HG03064 (cell line): ENCODE measurements around the gene P3H4.
"Not testable (repeated sequence)": the region's sequence is repeated elsewhere in the genome, so short reads cannot be mapped to it uniquely, and the experiment has no call there.

Experiments
- ATAC-seq: cut with Tn5 transposase; IDR thresholded peaks from one replicate; pipeline ENCODE4 v1.9.1; 2021; ENCODE audit warnings: low read depth; ENCODE audit not compliant: unreplicated experiment

P3H4 gene, protein sequence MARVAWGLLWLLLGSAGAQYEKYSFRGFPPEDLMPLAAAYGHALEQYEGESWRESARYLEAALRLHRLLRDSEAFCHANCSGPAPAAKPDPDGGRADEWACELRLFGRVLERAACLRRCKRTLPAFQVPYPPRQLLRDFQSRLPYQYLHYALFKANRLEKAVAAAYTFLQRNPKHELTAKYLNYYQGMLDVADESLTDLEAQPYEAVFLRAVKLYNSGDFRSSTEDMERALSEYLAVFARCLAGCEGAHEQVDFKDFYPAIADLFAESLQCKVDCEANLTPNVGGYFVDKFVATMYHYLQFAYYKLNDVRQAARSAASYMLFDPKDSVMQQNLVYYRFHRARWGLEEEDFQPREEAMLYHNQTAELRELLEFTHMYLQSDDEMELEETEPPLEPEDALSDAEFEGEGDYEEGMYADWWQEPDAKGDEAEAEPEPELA

DNA sequence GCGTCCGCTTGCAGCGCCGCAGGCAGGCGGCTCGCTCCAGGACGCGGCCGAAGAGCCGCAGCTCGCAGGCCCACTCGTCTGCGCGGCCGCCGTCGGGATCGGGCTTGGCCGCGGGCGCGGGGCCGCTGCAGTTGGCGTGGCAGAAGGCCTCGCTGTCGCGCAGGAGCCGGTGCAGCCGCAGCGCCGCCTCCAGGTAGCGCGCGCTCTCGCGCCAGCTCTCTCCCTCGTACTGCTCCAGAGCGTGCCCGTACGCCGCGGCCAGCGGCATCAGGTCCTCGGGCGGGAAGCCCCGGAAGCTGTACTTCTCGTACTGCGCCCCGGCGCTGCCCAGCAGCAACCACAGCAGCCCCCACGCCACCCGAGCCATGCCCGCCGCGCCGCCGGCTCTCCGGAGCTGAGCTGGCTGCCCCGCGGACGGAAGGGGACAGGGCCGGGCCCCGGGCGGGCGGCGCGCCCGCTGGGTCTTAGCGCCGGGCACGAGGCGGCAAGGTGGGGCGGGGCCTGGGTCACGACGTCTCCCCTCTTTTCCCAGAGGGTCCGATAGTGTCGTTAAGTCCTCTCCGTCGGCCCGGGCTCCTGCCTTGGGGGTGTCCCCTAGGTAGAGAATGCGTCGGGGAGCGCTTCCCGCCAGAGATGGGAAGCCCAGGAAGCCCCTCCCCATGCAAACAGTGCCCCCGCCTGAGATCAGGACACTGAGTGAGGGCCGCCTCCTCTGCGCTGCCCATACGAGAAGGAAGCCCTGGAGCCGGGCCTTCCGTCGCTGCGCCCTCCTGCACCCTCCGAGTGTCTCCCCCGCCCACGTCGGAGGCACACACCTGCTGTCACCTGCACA, at the start of gene P3H4:
TSS of gene P3H4 (minus strand) at position 401 of the 832 bp plus-strand sequence. CDS start at position 367, 34 bp downstream.
- no peak for ATAC-seq

DNA sequence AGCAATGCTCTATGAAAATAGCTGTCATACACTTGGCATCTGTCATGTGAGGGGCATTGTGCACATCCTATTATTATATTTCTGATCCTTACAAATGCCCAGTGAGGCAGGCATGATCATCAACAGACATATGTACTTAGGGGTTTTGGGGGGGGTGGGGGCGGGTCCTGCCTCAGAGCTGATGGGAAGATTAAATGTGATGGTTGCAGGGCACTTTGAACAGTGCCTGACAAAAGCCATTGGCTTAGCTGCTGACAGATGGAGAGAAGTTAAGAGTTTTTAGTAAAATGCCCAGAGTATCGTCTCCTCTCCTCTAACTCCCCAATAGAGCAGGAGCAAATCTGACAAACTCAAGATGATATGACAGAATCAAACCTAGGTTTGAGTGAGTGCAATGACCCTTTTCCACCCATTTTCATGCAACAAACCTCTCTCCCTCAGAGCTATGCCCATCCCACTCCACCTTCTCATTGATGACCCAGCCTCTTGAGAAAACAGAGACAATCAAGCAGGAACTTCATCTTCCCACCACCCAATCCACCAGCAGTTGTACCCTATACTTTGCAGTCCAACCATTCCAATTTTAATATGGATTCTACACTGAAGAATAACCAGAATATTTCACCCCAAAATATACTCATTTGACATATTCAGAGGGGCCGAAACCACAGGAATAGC, 48.6 kb upstream of the P3H4 start:
- ATAC-seq: no peak

DNA sequence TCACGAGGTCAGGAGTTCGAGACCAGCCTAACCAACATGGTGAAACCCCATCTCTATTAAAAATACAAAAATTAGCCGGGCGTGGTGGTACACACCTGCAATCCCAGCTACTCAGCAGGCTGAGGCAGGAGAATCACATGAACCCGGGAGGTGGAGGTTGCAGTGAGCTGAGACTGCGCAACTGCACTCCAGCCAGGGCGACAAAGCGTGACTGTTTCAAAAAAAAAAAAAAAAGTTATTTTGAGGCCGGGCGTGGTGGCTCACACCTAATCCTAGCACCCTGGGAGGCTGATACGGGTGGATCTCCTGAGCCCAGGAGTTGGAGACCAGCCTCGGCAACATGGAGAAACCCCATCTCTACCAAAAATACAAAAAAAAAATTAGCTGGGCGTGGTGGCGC, 39.6 kb upstream of the P3H4 start:
- ATAC-seq: not testable (repeated sequence)

DNA sequence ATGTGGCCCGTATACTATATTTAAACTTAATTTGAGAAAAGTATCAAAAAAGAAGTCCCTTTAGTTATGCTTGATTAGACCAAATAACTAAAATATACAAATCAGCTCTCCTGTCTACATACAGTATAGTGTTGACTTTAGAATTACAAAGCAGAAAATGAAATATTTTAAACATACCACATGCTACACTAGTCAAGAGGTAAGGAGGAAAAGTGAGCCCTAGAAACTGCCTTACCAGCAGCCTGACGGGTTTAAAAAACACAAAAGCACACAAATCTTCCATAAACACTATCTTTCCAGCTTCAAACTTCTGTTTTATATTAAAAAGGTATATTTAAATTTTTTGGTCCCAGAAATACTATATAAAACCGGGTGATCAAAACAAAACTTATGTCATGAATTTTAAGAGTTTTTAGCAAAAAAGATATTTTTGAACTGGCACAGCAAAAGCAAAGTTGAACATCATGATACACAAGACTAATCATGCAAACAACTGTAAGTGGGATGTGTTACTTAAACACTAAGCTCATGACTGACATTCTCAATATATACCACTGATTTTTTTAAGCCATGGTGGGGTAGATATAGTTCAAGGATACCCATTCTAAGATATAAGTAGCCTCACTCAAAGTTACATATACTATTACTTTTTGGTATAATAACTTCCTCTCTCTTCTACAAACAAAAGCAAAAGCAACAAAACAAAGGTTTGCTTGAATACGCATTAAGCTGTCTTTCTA, 37.7 kb upstream of the P3H4 start:
- no peak for ATAC-seq

DNA sequence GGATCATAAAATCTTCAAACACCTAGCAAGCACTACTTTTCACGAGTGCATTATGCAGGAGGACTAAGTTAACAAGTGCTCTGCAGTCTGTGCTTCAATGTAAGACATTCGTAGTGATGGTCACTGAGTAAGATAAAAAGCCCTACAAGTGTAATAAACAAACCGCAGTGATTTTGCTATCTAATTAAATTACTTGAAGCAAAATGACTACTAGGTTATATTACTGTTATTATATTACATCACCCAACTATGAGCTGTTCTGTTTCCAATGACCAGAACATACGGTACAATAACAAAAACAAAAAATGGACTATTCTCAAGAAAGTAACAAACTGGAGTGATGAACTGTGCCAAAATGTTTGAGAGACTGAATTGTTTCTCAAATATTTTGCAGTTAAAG, 37.0 kb upstream of the P3H4 start:
- ATAC-seq: no peak

DNA sequence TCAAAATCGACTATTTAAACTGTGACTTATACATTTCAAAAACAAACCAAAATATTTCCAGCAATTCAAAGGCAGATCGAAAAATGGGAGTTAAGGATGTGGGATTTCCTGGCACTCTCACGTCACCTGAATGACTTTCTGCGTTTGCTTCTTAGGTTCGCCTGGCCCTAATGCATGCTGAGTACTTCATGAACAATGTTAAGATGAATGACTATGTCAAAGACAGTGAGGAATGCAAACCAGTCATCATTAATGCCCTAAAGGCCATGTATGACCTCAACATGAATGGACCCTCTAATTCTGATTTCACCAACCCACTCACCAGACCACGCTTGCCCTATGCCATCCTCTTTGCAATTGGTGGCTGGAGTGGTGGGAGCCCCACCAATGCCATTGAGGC, 33.2 kb upstream of the P3H4 start:
- ATAC-seq: no peak

DNA sequence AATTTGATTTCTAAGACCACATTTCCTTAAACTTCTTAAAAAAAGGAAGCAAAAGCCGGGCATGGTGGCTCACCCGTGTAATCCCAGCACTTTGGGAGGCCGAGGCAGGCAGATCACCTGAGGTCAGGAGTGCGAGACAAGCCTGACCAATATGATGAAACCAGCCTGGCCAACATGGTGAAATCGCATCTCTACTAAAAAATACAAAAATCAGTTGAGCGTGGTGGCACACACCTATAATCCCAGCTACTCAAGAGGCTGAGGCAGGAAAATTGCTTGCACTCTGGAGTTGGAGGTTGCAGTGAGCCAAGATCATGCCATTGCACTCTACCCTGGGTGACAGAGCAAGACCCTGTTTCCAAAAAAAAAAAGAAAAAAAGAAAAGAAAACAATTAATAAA, 29.0 kb upstream of the P3H4 start:
- ATAC-seq: not testable (repeated sequence)

DNA sequence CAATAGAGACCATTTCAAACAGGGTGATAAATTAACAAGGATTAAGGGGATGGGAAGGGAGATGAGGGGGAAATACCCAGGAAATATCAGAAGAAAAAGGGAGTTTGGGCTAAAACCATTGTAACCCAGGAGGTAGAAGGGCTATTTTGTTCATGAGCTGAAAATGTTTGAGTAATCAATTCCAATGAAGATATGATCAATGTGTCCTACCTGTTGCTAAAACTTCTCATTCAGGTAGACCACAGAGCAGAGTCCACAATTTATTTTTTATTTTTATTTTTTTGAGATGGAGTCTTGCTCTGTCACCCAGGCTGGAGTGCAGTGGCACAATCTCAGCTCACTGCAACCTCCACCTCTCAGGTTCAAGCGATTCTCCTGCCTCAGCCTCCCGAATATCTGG, 27.7 kb upstream of the P3H4 start:
- ATAC-seq: not testable (repeated sequence)

DNA sequence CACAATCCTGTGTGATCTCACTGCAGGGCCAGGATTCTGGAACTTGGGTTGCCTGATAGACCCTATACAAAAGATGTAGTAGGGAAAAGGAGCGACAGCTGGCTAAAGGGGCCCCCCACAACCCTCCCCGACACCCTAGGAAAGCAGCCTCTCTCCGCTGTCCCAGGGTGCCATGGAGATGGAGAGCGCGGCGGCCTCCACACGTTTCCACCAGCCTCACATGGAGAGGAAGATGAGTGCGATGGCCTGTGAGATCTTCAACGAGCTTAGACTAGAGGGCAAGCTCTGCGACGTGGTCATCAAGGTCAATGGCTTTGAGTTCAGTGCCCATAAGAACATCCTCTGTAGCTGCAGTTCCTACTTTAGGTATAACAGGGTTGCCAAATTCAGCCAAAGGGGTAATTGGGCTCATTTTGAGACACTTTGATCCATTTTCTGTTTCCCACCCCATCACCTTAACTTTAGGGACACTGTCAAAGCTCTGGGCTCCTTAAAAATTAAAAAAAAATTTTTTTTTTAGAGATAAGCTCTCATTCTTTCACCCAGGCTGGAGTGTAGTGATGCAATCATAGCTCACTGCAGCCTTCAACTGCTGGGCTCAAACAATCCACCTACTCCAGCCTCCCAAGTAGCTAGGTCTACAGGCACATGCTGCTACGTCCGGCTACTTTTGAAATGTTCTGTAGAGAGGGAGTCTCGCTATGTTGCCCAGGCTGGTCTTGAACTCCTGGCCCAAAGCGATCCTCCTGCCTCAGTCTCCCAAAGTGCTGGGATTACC, 26.2 kb upstream of the P3H4 start, which contains the start of gene KLHL10:
TSS of gene KLHL10 (plus strand) at position 65 of the 778 bp plus-strand sequence. CDS start at position 173, 108 bp downstream.
- ATAC-seq: no peak

DNA sequence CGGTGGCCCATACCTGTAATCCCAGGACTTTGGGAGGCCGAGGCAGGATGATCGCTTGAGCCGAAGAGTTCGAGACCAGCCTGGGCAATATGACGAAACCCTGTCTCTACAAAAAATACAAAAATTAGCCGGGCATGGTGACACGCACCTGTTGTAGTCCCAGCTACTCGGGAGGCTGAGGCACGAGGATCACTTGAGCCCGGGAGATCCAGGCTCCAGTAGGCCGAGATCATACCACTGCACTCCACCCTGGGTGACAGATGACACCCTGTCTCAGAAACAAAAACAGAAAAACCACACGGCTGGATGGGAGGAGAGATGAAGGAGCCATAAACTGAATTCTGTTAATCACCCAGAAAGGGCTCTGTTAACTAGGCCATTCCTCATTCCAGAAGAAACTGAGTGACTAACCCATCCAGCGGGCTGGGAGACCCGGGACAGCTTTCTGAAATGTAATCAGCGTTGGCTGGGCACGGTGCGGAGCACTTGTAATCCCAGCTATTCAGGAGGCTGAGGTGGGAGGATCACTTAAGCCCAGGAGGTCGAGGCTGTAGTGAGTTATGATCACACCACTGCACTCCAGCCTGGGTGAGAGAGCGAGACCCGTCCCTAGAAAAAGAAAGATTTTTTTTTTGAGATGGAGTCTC, 24.9 kb upstream of the P3H4 start:
- ATAC-seq: no peak

DNA sequence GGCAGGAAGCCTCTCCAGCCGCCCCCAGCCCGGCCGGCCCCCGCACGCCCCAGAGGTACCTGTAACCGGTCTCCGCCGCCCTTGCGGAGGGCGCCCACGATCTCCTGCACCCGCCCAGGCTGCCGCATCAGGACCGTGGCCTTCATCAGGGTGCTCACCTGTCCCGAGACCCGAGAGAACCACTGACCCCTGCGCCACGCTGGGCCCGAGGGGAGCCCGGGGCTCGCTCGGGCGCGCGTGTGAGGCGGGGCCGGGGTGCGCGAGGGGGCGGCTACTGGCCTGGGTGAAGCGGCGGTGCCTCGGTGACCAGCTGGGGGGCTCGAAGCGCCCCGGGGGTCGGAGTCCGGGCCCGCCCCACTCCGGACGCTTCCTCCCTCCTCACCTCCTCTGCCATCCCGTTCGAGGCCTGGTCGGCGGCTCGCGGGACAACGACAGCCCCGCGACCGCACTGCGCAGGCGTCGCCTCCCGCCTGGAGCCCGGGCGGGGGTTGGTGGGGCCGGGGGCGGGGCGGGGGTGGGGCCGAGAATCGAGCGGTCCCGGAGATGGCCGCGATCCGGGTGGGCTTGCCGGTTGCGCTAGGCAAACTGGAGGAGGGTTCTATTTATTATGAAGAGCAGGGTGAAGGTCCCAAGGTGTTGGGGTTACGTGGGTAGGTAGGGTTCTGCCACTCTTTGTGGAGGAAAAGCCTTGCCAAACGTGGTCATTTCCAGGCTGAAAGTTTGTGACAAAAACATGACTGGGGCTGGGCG, 24.2 kb upstream of the P3H4 start, which contains the start of gene NT5C3B:
TSS of gene NT5C3B (minus strand) at position 433 of the 750 bp plus-strand sequence. CDS start at position 394, 39 bp downstream.
- no peak for ATAC-seq

DNA sequence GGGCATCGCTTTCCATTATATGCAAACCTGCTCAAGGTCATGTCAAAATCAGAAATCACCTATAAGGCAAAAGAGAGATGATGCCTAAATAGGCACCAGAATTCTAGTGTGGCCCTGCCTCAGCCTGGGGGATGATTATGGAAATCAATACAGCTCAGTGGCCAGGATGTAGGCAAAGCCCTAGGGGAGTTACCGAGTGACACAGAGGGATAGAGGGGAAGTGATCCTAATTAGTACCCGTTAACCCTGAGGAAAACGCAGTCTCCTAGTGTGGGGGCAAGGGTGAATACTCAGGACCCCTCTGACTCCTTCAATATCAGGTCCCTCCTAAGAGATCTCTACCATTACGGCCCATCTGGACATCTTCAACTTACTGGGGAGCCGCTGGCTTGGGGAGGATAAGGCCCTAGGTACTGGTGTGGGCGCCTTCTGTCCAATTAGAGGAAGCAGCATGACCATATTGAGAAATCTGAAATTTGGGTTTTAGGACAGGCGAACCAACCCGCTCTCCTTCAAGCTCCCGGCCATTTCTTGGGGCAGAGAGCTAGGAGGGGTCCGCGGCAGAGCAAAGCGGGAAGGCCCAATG, 23.6 kb upstream of the P3H4 start:
- no peak for ATAC-seq

DNA sequence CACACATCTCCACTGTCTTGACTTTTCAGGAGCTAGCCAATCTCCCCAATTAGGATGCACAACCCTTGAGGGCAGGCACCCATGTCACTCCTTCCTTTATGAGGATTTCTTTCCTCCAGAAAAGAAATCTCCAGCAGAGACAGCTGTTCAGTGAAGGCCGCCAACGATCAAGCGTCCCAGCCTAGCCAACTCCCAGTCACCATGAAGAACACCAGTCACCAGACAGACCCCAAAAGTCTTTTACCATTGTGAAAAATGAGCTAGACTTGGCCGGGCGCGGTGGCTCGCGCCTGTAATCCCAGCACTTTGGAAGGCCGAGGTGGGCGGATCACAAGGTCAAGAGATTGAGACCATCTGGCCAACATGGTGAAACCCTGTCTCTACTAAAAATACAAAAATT, 18.2 kb upstream of the P3H4 start:
- ATAC-seq: not testable (repeated sequence)

DNA sequence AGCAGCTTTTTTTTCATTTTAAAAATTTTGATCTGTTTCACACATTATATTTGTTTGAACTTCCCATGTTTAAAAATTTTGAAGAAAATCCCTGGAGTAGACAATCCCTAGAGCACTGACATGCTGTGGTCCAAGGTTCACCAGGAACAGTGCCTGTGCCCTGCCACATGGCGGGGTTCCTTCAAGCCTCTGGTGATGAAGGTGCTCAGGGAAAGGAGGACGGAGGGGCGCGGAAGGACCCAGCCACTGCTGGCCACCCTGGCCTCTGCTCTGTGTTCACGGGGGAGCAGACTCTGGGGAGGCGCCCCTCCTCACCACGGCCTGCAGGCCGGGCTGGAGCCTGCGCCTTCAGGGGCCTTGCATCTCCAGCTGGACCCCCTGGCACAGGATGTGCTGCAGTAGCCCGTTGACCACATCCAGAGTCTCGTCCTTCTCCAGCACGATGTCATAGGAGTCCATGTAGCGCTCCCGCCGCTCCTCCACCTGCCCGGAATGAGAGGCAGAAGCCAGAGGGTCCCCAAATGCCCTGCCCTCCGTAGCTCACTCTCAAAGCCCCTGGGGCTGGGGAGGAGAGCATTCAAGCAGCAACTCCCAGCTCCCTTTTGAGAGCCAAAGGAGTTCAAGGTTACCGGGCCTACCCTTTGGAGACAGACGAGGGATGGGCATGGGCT, 13.6 kb upstream of the P3H4 start:
- no peak for ATAC-seq

DNA sequence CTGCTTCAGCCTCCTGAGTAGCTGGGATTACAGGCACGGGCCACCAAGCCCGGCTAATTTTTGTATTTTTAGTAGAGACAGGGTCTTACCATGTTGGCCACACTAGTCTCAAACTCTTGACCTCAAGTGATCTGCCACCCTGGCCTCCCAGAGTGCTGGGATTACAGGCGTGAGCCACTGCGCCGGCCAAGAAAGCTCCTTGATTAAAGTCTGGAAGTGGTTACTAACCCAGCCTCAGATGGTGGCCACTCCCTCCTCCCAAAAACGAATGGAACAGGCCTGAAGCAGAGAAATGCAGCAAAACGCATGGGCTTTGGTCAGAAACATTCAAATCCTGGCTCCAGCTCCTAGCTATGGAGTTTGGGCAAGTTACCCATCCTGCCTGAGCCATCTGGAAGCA, 12.3 kb upstream of the P3H4 start:
- no peak for ATAC-seq

DNA sequence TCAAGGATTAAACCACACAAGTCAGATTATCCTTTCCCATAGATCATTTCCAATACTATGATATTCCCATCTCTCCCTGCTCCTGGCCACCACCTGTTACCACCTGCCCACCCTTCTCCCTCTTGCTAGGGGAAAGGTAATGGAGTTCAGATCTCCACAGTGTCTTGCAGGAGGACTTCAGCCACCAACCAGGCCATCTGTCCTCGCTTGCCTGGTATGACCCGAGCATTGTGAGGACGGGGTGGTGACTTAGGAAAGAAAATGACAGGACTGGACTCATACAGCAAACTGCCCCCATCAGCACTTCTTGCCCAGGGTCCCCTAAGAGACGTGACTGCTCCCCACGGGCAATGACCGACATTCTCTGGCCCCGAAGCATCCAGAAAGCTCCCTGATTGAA, 11.8 kb upstream of the P3H4 start:
- no peak for ATAC-seq

DNA sequence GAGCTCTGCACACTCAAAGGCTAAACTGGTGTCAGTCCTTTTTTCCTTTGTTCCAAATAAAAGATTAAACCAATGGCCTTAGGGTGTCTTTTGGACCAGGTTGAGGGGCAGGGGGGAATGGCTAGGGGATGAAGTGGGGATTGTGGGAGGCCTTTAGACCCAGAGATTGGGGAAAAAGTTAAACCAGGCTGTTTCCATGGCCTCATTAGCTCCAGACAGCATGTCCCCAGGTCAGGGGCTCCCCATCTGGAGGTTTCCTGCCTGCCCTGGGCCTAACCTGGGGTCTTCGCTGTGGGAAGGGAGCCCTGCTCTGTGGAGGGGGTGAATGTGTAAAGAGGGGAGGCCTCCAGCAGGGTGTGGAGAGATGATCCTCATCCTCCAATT, 11.4 kb upstream of the P3H4 start:
- ATAC-seq: no peak
